ENCODE data around the gene PARD3.

DNA sequence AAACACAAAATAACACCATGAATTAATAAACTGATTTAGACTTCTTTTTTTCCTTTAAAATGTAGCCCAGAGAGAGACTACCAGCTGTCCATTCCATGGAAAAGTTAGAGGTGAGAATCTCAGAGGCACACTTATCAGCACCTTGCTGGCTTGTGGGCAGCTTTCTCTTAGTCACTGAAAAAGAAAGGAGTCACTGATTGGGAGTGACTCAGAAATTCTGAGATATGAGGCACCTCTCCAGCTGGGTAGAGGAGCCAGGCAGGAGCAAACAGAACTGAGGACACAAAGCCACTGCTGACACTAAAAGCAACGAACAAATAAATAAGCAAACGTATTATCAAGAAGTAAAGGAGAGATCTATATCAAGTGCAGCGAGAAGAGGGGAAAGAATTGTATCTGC is 310.6 kb downstream of the PARD3 start:
- TF ChIP-seq, protein P1, sequence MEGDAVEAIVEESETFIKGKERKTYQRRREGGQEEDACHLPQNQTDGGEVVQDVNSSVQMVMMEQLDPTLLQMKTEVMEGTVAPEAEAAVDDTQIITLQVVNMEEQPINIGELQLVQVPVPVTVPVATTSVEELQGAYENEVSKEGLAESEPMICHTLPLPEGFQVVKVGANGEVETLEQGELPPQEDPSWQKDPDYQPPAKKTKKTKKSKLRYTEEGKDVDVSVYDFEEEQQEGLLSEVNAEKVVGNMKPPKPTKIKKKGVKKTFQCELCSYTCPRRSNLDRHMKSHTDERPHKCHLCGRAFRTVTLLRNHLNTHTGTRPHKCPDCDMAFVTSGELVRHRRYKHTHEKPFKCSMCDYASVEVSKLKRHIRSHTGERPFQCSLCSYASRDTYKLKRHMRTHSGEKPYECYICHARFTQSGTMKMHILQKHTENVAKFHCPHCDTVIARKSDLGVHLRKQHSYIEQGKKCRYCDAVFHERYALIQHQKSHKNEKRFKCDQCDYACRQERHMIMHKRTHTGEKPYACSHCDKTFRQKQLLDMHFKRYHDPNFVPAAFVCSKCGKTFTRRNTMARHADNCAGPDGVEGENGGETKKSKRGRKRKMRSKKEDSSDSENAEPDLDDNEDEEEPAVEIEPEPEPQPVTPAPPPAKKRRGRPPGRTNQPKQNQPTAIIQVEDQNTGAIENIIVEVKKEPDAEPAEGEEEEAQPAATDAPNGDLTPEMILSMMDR (IDR thresholded peaks at IDR 0.05; ENCODE audit: low read depth, low read length, poor library complexity, severe bottlenecking) = no peak
- TF ChIP-seq EZH2phosphoT487 (IDR thresholded peaks at IDR 0.05; ENCODE audit: borderline replicate concordance, low read length) = no peak
